Measurements from ENCODE around the gene SNAPC2.
A peak's percentile ranks its signal among the peaks of the same experiment; 100 is the strongest.
"Not testable (repeated sequence)": the region's sequence is repeated elsewhere in the genome, so short reads cannot be mapped to it uniquely, and the experiment has no call there.

Gene SNAPC2

GRCh38 chr19:7915250-7916102, 4.7 kb upstream of the SNAPC2 start:
- no peak for TF ChIP-seq CTCF (IDR thresholded peaks at IDR 0.05)
- Histone ChIP-seq H3K27ac (no peak overlapping the region), H3K4me3 (peak overlapping the region; percentile 73)
- no peak for DNase-seq (ENCODE audit: low spot score)

GRCh38 chr19:7916103-7916954, 3.8 kb upstream of the SNAPC2 start:
- DNase-seq (ENCODE audit: low spot score): no peak
- Histone ChIP-seq H3K27ac (peak overlapping the region in 1 of 2 donors; percentile 64), H3K4me3 (peak overlapping the region; percentile 73)
- TF ChIP-seq CTCF (IDR thresholded peaks at IDR 0.05): no peak

DNA sequence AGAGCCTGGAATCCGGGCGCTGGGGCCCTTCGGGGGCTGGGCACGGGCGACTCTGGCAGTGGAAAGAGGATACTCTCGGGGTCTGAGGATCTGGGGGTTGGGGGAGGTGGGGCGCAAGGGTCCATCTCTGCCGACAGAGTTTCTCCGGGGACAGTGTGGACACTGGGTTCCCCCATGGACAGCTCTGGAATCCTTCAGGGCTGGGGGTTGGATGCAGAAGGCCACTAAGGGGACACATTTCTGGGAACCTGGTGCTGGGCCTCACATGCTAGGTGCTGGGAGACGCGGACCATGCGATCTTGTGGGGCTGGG, 3.2 kb upstream of the SNAPC2 start:
- Histone ChIP-seq H3K4me3 (peak overlapping the region; percentile 73), H3K27ac (peak overlapping the region in 1 of 2 donors; percentile 64)
- no peak for DNase-seq (ENCODE audit: low spot score)
- no peak for TF ChIP-seq CTCF (IDR thresholded peaks at IDR 0.05)

- Histone ChIP-seq H3K27ac (peak overlapping the region in 1 of 2 donors; percentile 64), H3K4me3 (peak overlapping the region; percentile 73)
- no peak for DNase-seq (ENCODE audit: low spot score)
- TF ChIP-seq CTCF (IDR thresholded peaks at IDR 0.05): peak; percentile 41
Observed at GRCh38 chr19:7917267-7918061, 2.7 kb upstream of the SNAPC2 start.

GRCh38 chr19:7918062-7918614, 2.0 kb upstream of the SNAPC2 start:
- H3K4me3 ChIP-seq: peak overlapping the region; percentile 73
- DNase-seq (ENCODE audit: low spot score): not testable (repeated sequence)
- peak overlapping the region in 1 of 2 donors; percentile 64 for H3K27ac ChIP-seq

- no peak for DNase-seq (ENCODE audit: low spot score)
- H3K27ac ChIP-seq: no peak overlapping the region
- no peak overlapping the region for H3K4me3 ChIP-seq
- TF ChIP-seq CTCF (IDR thresholded peaks at IDR 0.05): no peak
Observed at GRCh38 chr19:7918615-7919421, 1.3 kb upstream of the SNAPC2 start.

Measured in coronary artery (tissue), 2 donors.